Measurements from ENCODE around the gene ARFRP1.

ARFRP1 gene

DNA sequence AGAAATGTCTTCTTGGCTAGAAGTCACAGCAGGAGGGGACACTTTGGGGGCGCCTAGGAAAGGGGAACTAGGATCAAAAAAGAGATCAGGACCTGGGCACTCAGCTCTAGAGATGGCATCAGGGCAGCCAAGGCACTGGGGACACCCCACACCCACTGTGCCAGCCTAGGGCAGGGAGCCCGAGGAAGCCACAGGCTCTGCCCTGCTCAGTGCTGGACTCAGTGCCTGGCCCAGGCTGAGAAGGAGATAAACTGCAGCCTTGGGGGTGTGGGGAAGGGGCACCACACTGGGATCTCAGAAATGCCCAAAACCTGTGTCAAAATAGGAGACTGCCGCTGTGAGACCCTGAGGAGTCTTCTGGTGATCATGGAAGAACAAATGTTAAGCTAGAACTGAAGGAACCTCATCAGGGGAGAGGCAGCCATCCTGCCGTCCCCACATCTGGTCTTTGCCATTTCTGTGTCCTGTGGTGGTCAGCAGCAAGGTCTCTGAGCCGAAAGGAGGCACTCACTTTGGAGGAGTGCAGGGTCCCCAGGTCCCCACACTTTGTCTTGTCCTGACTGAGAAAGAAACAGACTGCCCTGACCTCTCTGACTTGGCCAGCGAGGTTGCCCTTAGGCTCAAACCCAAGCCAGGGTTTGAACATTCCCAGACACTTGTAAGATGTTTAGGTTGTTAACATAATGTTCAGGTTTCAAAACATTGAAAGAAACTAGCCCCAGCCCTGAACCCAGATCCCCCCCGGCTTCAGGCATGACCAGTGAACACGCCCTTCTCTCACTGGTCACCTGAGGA, 2.3 kb downstream of the ARFRP1 start:
- Histone ChIP-seq H3K4me2 (ENCODE audit: low read length) (no peak overlapping the region), H3K36me3 (ENCODE audit: control insufficient read depth, insufficient read depth, low read length) (peaks cover 4% of the 10 kb centered on the region), H3K9ac (ENCODE audit: low read length) (no peak overlapping the region), H3K23ac (ENCODE audit: low read length) (no peak overlapping the region), H2AK5ac (ENCODE audit: low read length) (no peak overlapping the region), H3K18ac (ENCODE audit: low read length) (no peak overlapping the region), H3K56ac (ENCODE audit: low read length) (no peak overlapping the region), H2BK120ac (ENCODE audit: low read depth, low read length) (no peak overlapping the region), H3K79me2 (ENCODE audit: control insufficient read depth, insufficient read depth, low read length) (peaks cover 25% of the 10 kb centered on the region), H4K8ac (ENCODE audit: low read depth, low read length) (no peak overlapping the region), H2BK5ac (ENCODE audit: low read length) (no peak overlapping the region), H3K4ac (ENCODE audit: low read depth, low read length) (no peak overlapping the region), H3K27me3 (ENCODE audit: insufficient read depth, low read length, poor library complexity) (no peaks in the 10 kb centered on the region), H3K4me3 (ENCODE audit: low read length) (no peak overlapping the region), H3K27ac (ENCODE audit: low read depth, low read length) (no peak overlapping the region), H2BK15ac (replicated peaks; ENCODE audit: low read depth) (no peak overlapping the region), H3K4me1 (ENCODE audit: control insufficient read depth, low read depth, low read length) (no peaks in the 10 kb centered on the region), H4K5ac (ENCODE audit: low read length) (no peak overlapping the region), H3K79me1 (ENCODE audit: low read length) (peaks cover 16% of the 10 kb centered on the region)
- WGBS (ENCODE audit: extremely low coverage, insufficient coverage, low lambda C conversion rate) = no CpG with 5 or more reads among the region's 8 CpGs
- no peak for DNase-seq

GRCh38 chr20:63704749-63705117, 3.0 kb downstream of the ARFRP1 start:
- H3K36me3 ChIP-seq (ENCODE audit: control insufficient read depth, insufficient read depth, low read length) = peaks cover 4% of the 10 kb centered on the region
- H3K23ac ChIP-seq (ENCODE audit: low read length) = no peak overlapping the region
- no peak overlapping the region for H2BK15ac ChIP-seq (replicated peaks; ENCODE audit: low read depth)
- H3K4ac ChIP-seq (ENCODE audit: low read depth, low read length) = no peak overlapping the region
- no peak overlapping the region for H2AK5ac ChIP-seq (ENCODE audit: low read length)
- no peak overlapping the region for H3K27ac ChIP-seq (ENCODE audit: low read depth, low read length)
- H2BK5ac ChIP-seq (ENCODE audit: low read length) = no peak overlapping the region
- no peak overlapping the region for H4K5ac ChIP-seq (ENCODE audit: low read length)
- no peaks in the 10 kb centered on the region for H3K4me1 ChIP-seq (ENCODE audit: control insufficient read depth, low read depth, low read length)
- no peak overlapping the region for H4K8ac ChIP-seq (ENCODE audit: low read depth, low read length)
- peaks cover 16% of the 10 kb centered on the region for H3K79me1 ChIP-seq (ENCODE audit: low read length)
- H2BK120ac ChIP-seq (ENCODE audit: low read depth, low read length) = no peak overlapping the region
- no peaks in the 10 kb centered on the region for H3K27me3 ChIP-seq (ENCODE audit: insufficient read depth, low read length, poor library complexity)
- H3K4me3 ChIP-seq (ENCODE audit: low read length) = no peak overlapping the region
- no peak overlapping the region for H3K18ac ChIP-seq (ENCODE audit: low read length)
- H3K56ac ChIP-seq (ENCODE audit: low read length) = no peak overlapping the region
- H3K4me2 ChIP-seq (ENCODE audit: low read length) = no peak overlapping the region
- H3K9ac ChIP-seq (ENCODE audit: low read length) = no peak overlapping the region
- H3K79me2 ChIP-seq (ENCODE audit: control insufficient read depth, insufficient read depth, low read length) = peaks cover 25% of the 10 kb centered on the region
- no CpG with 5 or more reads among the region's 6 CpGs for WGBS (ENCODE audit: extremely low coverage, insufficient coverage, low lambda C conversion rate)
- no peak for DNase-seq

DNA sequence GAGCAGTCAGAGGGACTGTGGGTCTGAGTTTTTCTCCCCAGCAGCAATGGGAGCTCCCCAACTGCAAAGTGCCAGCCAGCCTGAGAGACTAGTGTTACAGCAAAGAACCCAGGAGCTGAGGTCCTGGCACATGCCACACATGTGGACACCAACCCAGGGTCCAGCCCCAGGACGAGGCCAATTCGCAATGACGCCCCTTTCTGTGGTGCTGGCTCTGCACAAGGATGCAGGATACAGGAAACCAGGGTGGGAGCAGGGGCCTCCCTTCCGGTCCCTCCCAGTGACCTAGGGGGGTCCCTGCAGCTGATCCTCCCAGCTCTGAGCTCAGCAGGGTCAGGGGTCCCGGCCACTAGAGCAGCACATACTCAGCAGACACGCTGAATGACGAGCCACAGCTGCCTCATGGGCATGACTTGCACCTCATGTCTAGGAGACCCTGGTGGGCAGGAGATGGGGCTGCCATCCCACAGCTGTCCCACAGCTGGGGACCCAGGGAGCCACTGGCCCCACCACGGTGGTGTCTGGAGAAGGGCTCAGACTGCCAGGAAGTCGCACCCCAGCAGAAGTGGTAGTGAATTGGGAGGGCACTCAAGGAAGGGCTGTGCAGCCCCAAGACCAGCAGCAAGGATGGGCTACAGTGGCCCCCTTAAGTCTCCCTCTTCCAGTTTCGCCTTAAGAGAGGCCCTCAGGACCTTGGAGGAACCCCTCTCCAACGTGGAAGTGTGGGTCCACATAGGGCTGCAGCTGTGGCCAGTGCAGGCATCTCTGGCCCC, 3.6 kb downstream of the ARFRP1 start:
- no peak overlapping the region for H2BK120ac ChIP-seq (ENCODE audit: low read depth, low read length)
- no peaks in the 10 kb centered on the region for H3K4me1 ChIP-seq (ENCODE audit: control insufficient read depth, low read depth, low read length)
- H3K27me3 ChIP-seq (ENCODE audit: insufficient read depth, low read length, poor library complexity) = no peaks in the 10 kb centered on the region
- no peak overlapping the region for H2BK15ac ChIP-seq (replicated peaks; ENCODE audit: low read depth)
- no peak overlapping the region for H2BK5ac ChIP-seq (ENCODE audit: low read length)
- peaks cover 15% of the 10 kb centered on the region for H3K79me1 ChIP-seq (ENCODE audit: low read length)
- no peak overlapping the region for H3K4me3 ChIP-seq (ENCODE audit: low read length)
- no CpG with 5 or more reads among the region's 11 CpGs for WGBS (ENCODE audit: extremely low coverage, insufficient coverage, low lambda C conversion rate)
- no peak overlapping the region for H3K4me2 ChIP-seq (ENCODE audit: low read length)
- no peak overlapping the region for H4K8ac ChIP-seq (ENCODE audit: low read depth, low read length)
- no peak overlapping the region for H4K5ac ChIP-seq (ENCODE audit: low read length)
- no peak overlapping the region for H3K27ac ChIP-seq (ENCODE audit: low read depth, low read length)
- H3K4ac ChIP-seq (ENCODE audit: low read depth, low read length) = no peak overlapping the region
- no peak overlapping the region for H3K23ac ChIP-seq (ENCODE audit: low read length)
- peaks cover 22% of the 10 kb centered on the region for H3K79me2 ChIP-seq (ENCODE audit: control insufficient read depth, insufficient read depth, low read length)
- no peak overlapping the region for H3K18ac ChIP-seq (ENCODE audit: low read length)
- H3K56ac ChIP-seq (ENCODE audit: low read length) = no peak overlapping the region
- DNase-seq = no peak
- H3K9ac ChIP-seq (ENCODE audit: low read length) = no peak overlapping the region
- H3K36me3 ChIP-seq (ENCODE audit: control insufficient read depth, insufficient read depth, low read length) = peaks cover 4% of the 10 kb centered on the region
- H2AK5ac ChIP-seq (ENCODE audit: low read length) = no peak overlapping the region

GRCh38 chr20:63703471-63703975, 4.3 kb downstream of the ARFRP1 start:
- H2BK15ac ChIP-seq (replicated peaks; ENCODE audit: low read depth) = no peak overlapping the region
- no peak overlapping the region for H4K5ac ChIP-seq (ENCODE audit: low read length)
- H4K8ac ChIP-seq (ENCODE audit: low read depth, low read length) = no peak overlapping the region
- no peak overlapping the region for H3K23ac ChIP-seq (ENCODE audit: low read length)
- no peak overlapping the region for H2AK5ac ChIP-seq (ENCODE audit: low read length)
- H3K4me3 ChIP-seq (ENCODE audit: low read length) = no peak overlapping the region
- no peak overlapping the region for H2BK120ac ChIP-seq (ENCODE audit: low read depth, low read length)
- no peaks in the 10 kb centered on the region for H3K27me3 ChIP-seq (ENCODE audit: insufficient read depth, low read length, poor library complexity)
- no peak overlapping the region for H3K27ac ChIP-seq (ENCODE audit: low read depth, low read length)
- no peak overlapping the region for H3K4ac ChIP-seq (ENCODE audit: low read depth, low read length)
- H3K4me2 ChIP-seq (ENCODE audit: low read length) = no peak overlapping the region
- H3K4me1 ChIP-seq (ENCODE audit: control insufficient read depth, low read depth, low read length) = no peaks in the 10 kb centered on the region
- no peak for DNase-seq
- H3K79me1 ChIP-seq (ENCODE audit: low read length) = peaks cover 11% of the 10 kb centered on the region
- no peak overlapping the region for H3K56ac ChIP-seq (ENCODE audit: low read length)
- H2BK5ac ChIP-seq (ENCODE audit: low read length) = no peak overlapping the region
- WGBS (ENCODE audit: extremely low coverage, insufficient coverage, low lambda C conversion rate) = no CpG with 5 or more reads among the region's 15 CpGs
- H3K79me2 ChIP-seq (ENCODE audit: control insufficient read depth, insufficient read depth, low read length) = peaks cover 17% of the 10 kb centered on the region
- no peak overlapping the region for H3K18ac ChIP-seq (ENCODE audit: low read length)
- H3K9ac ChIP-seq (ENCODE audit: low read length) = no peak overlapping the region
- H3K36me3 ChIP-seq (ENCODE audit: control insufficient read depth, insufficient read depth, low read length) = peaks cover 4% of the 10 kb centered on the region

GRCh38 chr20:63702751-63703470, 4.9 kb downstream of the ARFRP1 start:
- Histone ChIP-seq H4K5ac (ENCODE audit: low read length) (no peak overlapping the region), H3K9ac (ENCODE audit: low read length) (no peak overlapping the region), H3K79me2 (ENCODE audit: control insufficient read depth, insufficient read depth, low read length) (peaks cover 13% of the 10 kb centered on the region), H3K27ac (ENCODE audit: low read depth, low read length) (no peak overlapping the region), H3K79me1 (ENCODE audit: low read length) (peaks cover 8% of the 10 kb centered on the region), H2BK15ac (replicated peaks; ENCODE audit: low read depth) (no peak overlapping the region), H3K18ac (ENCODE audit: low read length) (no peak overlapping the region), H2AK5ac (ENCODE audit: low read length) (no peak overlapping the region), H3K56ac (ENCODE audit: low read length) (no peak overlapping the region), H2BK5ac (ENCODE audit: low read length) (no peak overlapping the region), H3K36me3 (ENCODE audit: control insufficient read depth, insufficient read depth, low read length) (peaks cover 4% of the 10 kb centered on the region), H3K23ac (ENCODE audit: low read length) (no peak overlapping the region), H3K4me1 (ENCODE audit: control insufficient read depth, low read depth, low read length) (no peaks in the 10 kb centered on the region), H3K27me3 (ENCODE audit: insufficient read depth, low read length, poor library complexity) (no peaks in the 10 kb centered on the region), H4K8ac (ENCODE audit: low read depth, low read length) (no peak overlapping the region), H3K4me2 (ENCODE audit: low read length) (no peak overlapping the region), H3K4ac (ENCODE audit: low read depth, low read length) (no peak overlapping the region), H3K4me3 (ENCODE audit: low read length) (no peak overlapping the region), H2BK120ac (ENCODE audit: low read depth, low read length) (no peak overlapping the region)
- no CpG with 5 or more reads among the region's 13 CpGs for WGBS (ENCODE audit: extremely low coverage, insufficient coverage, low lambda C conversion rate)
- no peak for DNase-seq
